HG03025 (cell line): ENCODE measurements around the gene TBCA.

ENCODE experiments used
- ATAC-seq: cut with Tn5 transposase; IDR thresholded peaks from one replicate; pipeline ENCODE4 v1.9.1; 2021; ENCODE audit warnings: mild to moderate bottlenecking, moderate library complexity; ENCODE audit not compliant: unreplicated experiment, low FRiP score

Gene TBCA

DNA sequence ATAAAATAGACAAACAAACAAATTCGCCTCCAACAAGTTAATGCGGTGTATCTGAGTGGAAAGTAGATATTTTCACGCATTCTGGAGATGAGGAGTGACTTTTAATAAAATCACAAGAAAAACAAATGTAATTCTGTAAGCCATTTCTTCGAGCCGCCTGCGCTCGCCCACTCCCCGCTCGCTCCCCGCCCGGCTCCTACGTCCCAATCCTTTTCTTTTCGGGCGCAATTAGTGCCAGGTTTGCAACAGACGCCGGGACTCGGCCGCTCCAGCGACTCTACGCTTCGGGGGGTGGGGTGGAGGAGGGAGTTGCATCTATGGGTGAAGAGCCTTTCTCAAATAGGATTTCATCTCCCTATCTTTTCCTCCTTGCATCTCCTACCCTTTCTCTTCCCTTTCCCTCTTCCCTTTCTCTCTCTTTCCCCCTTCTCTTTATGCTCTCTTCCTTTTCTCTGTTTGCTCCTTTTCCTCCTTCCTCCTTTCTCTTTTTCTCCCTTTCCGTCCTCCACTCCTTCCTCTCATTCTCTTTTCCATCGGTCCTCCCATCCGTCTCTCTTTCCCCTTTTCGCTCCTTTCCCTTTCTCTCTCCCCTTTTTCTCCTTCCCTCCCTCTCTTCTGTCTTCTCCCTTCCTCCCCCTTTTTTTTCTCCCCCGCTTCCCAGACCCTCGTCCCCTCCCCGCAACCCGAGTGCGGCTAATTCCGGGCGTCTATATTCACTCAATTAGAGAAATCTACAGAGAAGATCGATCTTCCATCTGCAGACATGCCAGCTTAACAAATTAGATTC is 131.6 kb downstream of the TBCA start:
- no peak for ATAC-seq

DNA sequence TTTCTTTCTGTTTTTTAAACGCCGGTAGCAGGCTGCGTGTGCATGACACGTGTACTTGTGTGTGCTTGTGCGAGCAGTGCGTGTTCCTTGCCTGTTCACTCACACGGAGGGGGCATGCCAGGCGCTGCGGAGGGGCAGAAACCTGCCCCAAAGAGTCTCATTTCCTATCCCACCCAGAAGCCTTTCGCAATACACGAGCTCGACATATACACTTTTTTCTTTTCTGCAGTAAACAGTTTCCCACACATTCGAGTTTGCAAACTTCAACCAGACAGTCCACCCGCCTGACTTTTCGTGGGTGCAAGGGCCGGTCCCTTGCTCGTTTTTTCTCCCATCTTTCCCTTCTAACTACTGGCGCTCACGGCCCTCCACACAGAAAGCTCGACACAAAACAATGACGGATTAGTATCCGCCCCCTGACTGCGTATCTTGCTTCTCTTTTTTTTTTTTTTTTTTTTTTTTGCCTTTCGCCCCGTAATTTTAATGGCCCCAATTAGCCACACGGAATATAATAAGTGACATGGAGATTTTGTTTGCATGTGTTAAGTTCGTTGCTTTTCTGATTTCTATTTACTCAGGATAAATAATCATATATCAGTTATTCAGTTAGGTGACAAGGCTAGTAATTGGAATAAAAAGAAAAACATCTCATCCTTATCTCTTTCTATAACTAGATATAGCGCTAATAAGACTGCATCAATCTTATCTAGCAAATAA is 132.3 kb downstream of the TBCA start:
- ATAC-seq = no peak

DNA sequence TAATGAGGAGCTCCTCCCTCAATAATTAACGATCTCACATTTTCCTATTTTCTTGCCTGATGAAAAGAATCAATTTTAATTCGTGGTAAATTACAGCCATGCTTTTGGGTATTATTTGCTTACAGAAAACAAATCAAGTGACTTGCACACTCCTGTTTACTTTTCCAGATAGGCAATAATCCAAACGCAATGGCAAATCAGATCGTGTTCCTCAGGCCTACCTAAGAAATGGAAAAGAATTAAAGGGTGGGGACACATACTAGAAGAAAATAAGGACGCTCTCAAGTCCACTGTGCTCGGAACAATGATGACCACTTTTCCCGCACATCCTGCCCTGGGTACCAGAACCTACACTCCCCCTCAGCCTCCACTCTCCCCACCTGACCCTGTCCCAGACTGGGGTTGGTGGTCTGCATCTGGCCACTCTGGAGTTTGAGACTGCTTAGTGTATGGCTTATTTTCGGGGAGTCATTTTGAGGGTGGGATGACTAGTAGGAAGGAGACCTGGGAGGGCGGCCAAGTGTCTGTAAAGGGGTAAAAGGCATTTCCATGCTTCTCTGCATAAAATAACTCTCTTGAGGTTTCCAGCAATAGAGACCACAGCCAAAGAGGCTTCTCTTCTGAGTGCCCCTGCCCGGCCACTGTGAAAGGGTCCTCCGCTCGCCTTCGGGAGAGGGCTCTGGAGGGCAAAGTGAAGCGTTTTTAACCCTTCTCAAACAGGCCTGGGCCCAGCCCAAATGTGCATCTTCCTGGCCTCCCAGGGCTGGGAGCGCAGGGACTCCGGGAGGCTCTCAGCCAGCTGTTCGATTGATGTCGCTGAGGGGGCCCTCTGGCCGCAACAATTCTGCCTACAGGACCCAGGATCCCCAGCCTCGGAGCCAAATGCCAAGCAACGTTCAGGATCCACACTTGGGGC is 133.1 kb downstream of the TBCA start:
- no peak for ATAC-seq

DNA sequence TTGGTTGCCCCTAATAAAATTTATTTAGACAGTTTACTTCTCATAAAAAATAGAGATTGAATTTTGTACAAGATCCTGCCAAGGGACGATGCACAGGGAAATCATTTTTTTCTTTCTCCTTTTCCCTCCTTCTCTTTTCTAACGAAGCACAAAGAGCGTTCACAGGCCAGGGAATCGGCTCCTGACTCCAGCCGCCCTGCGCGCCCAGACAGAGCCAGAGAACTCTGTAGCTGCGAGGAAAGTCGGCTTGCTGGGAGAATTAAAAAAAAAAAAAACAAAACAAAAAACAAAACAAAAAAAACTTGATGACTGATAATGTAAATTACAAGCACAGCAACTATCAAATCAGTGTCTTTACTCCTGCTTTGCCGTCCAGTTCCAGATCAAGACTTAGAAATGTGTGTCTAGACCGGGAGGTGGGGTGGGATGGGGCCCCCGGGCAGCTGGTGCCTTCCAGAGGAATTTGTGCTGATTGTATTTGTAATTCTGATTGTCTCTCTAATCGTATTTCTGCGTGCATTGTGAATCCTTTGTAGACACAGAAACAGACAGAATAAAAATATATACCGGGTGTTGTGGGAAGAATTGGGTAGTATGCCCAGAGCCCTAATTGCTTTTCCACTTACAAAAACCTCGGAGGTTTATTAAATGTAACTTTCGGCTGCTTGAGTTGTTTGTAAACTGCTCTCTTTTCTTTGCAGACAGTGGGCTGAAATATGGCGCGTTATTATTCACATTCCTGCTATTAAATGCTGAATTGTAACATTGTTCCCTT is 134.0 kb downstream of the TBCA start:
- no peak for ATAC-seq

DNA sequence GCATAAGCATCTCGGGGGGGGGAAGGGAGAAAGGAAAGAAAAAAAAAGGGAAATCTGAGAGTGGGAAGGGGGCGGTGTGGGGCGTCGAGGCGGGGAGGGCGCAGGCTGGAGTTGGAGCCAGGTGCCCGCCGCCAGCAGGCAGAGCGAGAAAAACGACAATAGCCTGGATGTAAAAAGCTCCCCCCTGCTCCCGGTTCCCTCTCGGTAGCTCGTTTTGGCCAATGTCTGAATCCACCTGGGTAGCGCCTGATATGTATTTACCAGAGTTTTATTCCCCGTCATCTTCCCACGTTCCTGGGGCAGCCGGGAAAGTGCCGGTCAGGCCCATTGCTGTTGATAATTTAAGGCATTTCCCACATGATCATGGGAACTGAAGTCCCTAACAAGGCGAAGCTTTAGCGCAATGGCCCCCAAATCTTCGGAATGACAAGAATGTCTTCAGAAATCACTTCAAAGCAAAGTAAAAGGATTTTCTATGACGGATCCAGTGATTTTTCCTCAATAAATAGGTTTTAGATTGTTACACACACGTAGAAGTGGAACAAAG is 134.7 kb downstream of the TBCA start:
- ATAC-seq = no peak
